K562 (cell line): Measurements from ENCODE around the gene ADAMTS14. TPM values are rescaled to one million over a fixed set of nuclear protein-coding genes. Genes with fewer than 3 reads are reported as not detected.

Source experiments
- ATAC-seq: fragments of 200-7000 bp; cut with Tn5 transposase; 3 replicates; pipeline ENCODE4 v1.9.1; 2020; ENCODE audit warnings: moderate library complexity
- BruUV-seq: library from RNA; stranded (reverse); fragments of 400-500 nt; replicated peaks from 2 replicates; lab custom pipeline; 2021; lab: Mats Ljungman, UMichigan
- CTCF ChIA-PET: fragments of 300-600 bp; formaldehyde crosslinking; extraction: SDS; loops from one replicate; lab custom pipeline; 2021; ENCODE audit warnings: low intra/inter-chr PET ratio; lab: Yijun Ruan, JAX
- POLR2A ChIA-PET: fragments of 300-600, 350-650 bp; sonication (Branson Sonifier 250); formaldehyde crosslinking; extraction: SDS; loops from one replicate; lab custom pipeline; 2021; ENCODE audit warnings: antibody characterized with exemption, inconsistent platforms; lab: Yijun Ruan, JAX
- DNase-seq, 4 experiments: peaks; one replicate each; pipeline versions ENCODE4 v3.0.0 to v3.0.0-alpha.2; 2011 to 2018; ENCODE audit warnings: low spot score in 3 of 4, mixed read lengths in 3 of 4; ENCODE audit errors: extremely low read depth in 1 of 4
- FAIRE-seq: peaks from 2 replicates; lab custom pipeline; 2011; peaks lifted over from hg19 to GRCh38; lab: Jason Lieb, UNC
- H2AFZ ChIP-seq: 2 replicates; pipeline ENCODE4 v1.6.0; 2011; ENCODE audit warnings: low read depth, low read length, control low read depth, inconsistent platforms
- H3K27ac ChIP-seq: fragments of 200-600 bp; 3 replicates; pipeline ENCODE4 v1.8.0; 2011; ENCODE audit warnings: low read depth, mild to moderate bottlenecking, control low read depth, inconsistent platforms, low read length, moderate library complexity, mixed read lengths; ENCODE audit errors: extremely low read depth
- H3K27me3 ChIP-seq, 2 experiments: fragments of 300-600 bp in 1 of 2; 2 replicates in 1 of 2; 3 replicates in 1 of 2; pipeline versions ENCODE4 v1.6.0 to v1.8.0; 2011; ENCODE audit warnings: inconsistent platforms in 2 of 2, low read length in 2 of 2, mild to moderate bottlenecking in 1 of 2, mixed read lengths in 1 of 2, moderate library complexity in 1 of 2; ENCODE audit not compliant: control insufficient read depth in 2 of 2, insufficient read depth in 2 of 2
- H3K36me3 ChIP-seq: fragments of 300-600 bp; 3 replicates; pipeline ENCODE4 v1.8.0; 2011; ENCODE audit warnings: mild to moderate bottlenecking, low read length, inconsistent platforms; ENCODE audit not compliant: control insufficient read depth, insufficient read depth
- H3K4me1 ChIP-seq, 2 experiments: fragments of 200-600 bp in 1 of 2; replicated peaks in 1 of 2; 2 replicates in 1 of 2; 3 replicates in 1 of 2; pipeline versions ENCODE4 v1.5.1 to v1.8.0; 2011; ENCODE audit warnings: inconsistent platforms in 2 of 2, low read length in 2 of 2, mild to moderate bottlenecking in 1 of 2, mixed read lengths in 1 of 2, moderate library complexity in 1 of 2; ENCODE audit not compliant: control insufficient read depth in 2 of 2, insufficient read depth in 2 of 2
- H3K4me2 ChIP-seq: 2 replicates; pipeline ENCODE4 v1.6.1; 2011; ENCODE audit warnings: low read length, control low read depth, inconsistent platforms, mixed read lengths; ENCODE audit not compliant: insufficient read depth
- H3K4me3 ChIP-seq: fragments of 200-600 bp; sonication (generic), shearing (Covaris generic); 2 replicates; pipeline ENCODE4 v1.5.1; 2016; ENCODE audit warnings: control low read depth, inconsistent platforms
- H3K79me2 ChIP-seq: fragments of 200-600 bp; 3 replicates; pipeline ENCODE4 v1.8.0; 2011; ENCODE audit warnings: low read length, inconsistent platforms; ENCODE audit not compliant: control insufficient read depth, insufficient read depth
- H3K9ac ChIP-seq, 2 experiments: 2 replicates each; pipeline versions ENCODE4 v1.6.0 to v1.6.1; 2011; ENCODE audit warnings: low read depth in 2 of 2, low read length in 2 of 2, control low read depth in 1 of 2, inconsistent platforms in 1 of 2, mild to moderate bottlenecking in 1 of 2, mixed read lengths in 1 of 2; ENCODE audit not compliant: insufficient read depth in 1 of 2
- H3K9me1 ChIP-seq: one replicate; pipeline ENCODE4 v1.6.0; 2011; ENCODE audit warnings: inconsistent platforms, mild to moderate bottlenecking, low read length, moderate library complexity; ENCODE audit not compliant: control insufficient read depth, insufficient read depth
- H3K9me3 ChIP-seq: replicated peaks from 2 replicates; pipeline ENCODE4 v1.5.1; 2011; ENCODE audit warnings: low read depth, low read length, inconsistent platforms; ENCODE audit not compliant: control insufficient read depth, insufficient read depth
- H4K20me1 ChIP-seq: replicated peaks from 2 replicates; pipeline ENCODE4 v1.6.1; 2011; ENCODE audit warnings: low read length, inconsistent platforms, mixed read lengths; ENCODE audit not compliant: control insufficient read depth, insufficient read depth
- CREB1 ChIP-seq, 2 experiments: sonication (generic) in 1 of 2; formaldehyde crosslinking in 1 of 2; IDR thresholded peaks; 2 replicates each; pipeline versions ENCODE4 v1.6.1 to v1.8.0; 2012 to 2022; ENCODE audit warnings: inconsistent platforms in 1 of 2, mild to moderate bottlenecking in 1 of 2, missing genetic modification reagents in 1 of 2, moderate library complexity in 1 of 2
- EGR1 ChIP-seq: fragments of 450-650 bp; conservative IDR thresholded peaks from 2 replicates; pipeline ENCODE4 v1.6.1; 2017; ENCODE audit warnings: mild to moderate bottlenecking
- KAT7 ChIP-seq: sonication (generic); formaldehyde crosslinking; IDR thresholded peaks from 2 replicates; pipeline ENCODE4 v1.8.0; 2022; ENCODE audit warnings: missing genetic modification reagents, mild to moderate bottlenecking, borderline replicate concordance
- MAX ChIP-seq: sonication (generic); formaldehyde crosslinking; IDR thresholded peaks from 2 replicates; pipeline ENCODE4 v1.9.0; 2022; ENCODE audit warnings: mild to moderate bottlenecking, missing genetic modification reagents
- MAZ ChIP-seq, 2 experiments: fragments of 450-650 bp in 1 of 2; sonication (generic) in 1 of 2; formaldehyde crosslinking; IDR thresholded peaks in 1 of 2; conservative IDR thresholded peaks in 1 of 2; 2 replicates each; pipeline versions ENCODE4 v1.4.0 to v1.5.0; 2020; ENCODE audit warnings: mild to moderate bottlenecking in 1 of 2, missing genetic modification reagents in 1 of 2
- NFRKB ChIP-seq: fragments of 450-650 bp; IDR thresholded peaks from 2 replicates; pipeline ENCODE4 v1.6.1; 2016; ENCODE audit warnings: low read depth
- POLR2G ChIP-seq: fragments of 200-400 bp; formaldehyde crosslinking; IDR thresholded peaks from 2 replicates; pipeline ENCODE4 v1.6.1; 2017; ENCODE audit warnings: low read depth, mild to moderate bottlenecking, antibody characterized with exemption, low read length, moderate library complexity
- POLR2H ChIP-seq: IDR thresholded peaks from 2 replicates; pipeline ENCODE4 v1.6.1; 2016; ENCODE audit warnings: missing genetic modification characterization, low read depth, mild to moderate bottlenecking, control low read depth, missing compliant biosample characterization, moderate library complexity
- RFX7 ChIP-seq: fragments of 250-450 bp; sonication (Bioruptor Pico); IDR thresholded peaks from 2 replicates; pipeline ENCODE4 v1.5.1; 2021; ENCODE audit warnings: mild to moderate bottlenecking
- SIRT6 ChIP-seq: IDR thresholded peaks from one replicate; pipeline ENCODE4 v1.6.1; 2012; ENCODE audit warnings: low read depth, mild to moderate bottlenecking, control low read depth, inconsistent platforms, low read length, moderate library complexity
- ZNF511 ChIP-seq: sonication (generic); formaldehyde crosslinking; IDR thresholded peaks from 2 replicates; pipeline ENCODE4 v1.8.0; 2022; ENCODE audit warnings: mild to moderate bottlenecking, missing genetic modification reagents
- WGBS: fragments of 100-300 bp; shearing (Covaris generic); methylation state at CpG from one replicate; pipeline ENCODE4 v1.1.6; 2016; ENCODE audit warnings: low coverage, mixed read lengths; ENCODE audit not compliant: insufficient coverage; ENCODE audit errors: missing lambda C conversion rate; 5-methylcytosine and 5-hydroxymethylcytosine counted together
- in situ Hi-C: fragments of 300-500 bp; cut with MboI; formaldehyde crosslinking; loops from 4 replicates; pipeline ENCODE4 v1.15.0; 2018; ENCODE audit warnings: inconsistent platforms, mixed read lengths
- intact Hi-C: fragments of 100-400 bp; cut with micrococcal nuclease; formaldehyde crosslinking; loops from 2 replicates; pipeline ENCODE4 v1.14.2; 2022
- polyA plus RNA-seq, 8 experiments: library from polyadenylated mRNA; depleted of rRNA in 4 of 8; stranded (reverse) in 5 of 8; unstranded in 3 of 8; fragments of >200 nt; fragmentation: Nextera tagmentation in 2 of 8; fragmentation: Illumina TruSeq in 1 of 8; extraction: Ambion mirVana in 2 of 8; extraction: Trizol in 1 of 8; gene quantifications; 2 replicates each; pipeline versions ENCODE4 v1.2.1 to v1.2.3, GENCODE V29; 2011 to 2014; ENCODE audit warnings: inconsistent platforms in 1 of 8, missing spikeins in 1 of 8
- total RNA-seq, 7 experiments: library from RNA; depleted of rRNA in 6 of 7; stranded (reverse); fragments of >200 nt in 6 of 7; fragmentation: Illumina TruSeq in 2 of 7; extraction: Trizol in 2 of 7; gene quantifications; 2 replicates each; pipeline versions ENCODE4 v1.2.1 to v1.2.3, GENCODE V29; 2011 to 2021; ENCODE audit warnings: low replicate concordance in 1 of 7
- TF ChIP-seq, protein P1 (sequence below): fragments of 450-650 bp; formaldehyde crosslinking; IDR thresholded peaks from 2 replicates; pipeline ENCODE4 v1.4.0; 2020; ENCODE audit warnings: mild to moderate bottlenecking, moderate library complexity
- TF ChIP-seq, protein P2 (sequence below): fragments of 450-650 bp; IDR thresholded peaks from 2 replicates; pipeline ENCODE4 v1.6.1; 2017; ENCODE audit warnings: antibody characterized with exemption, mild to moderate bottlenecking

ADAMTS14 gene
- total and polyA plus RNA-seq, 9 of the 15 experiments (the other 6 are each of a cell fraction or from before 2014, with no cell fraction given) = 0.04 to 37.4 (median 15.9) TPM

DNA sequence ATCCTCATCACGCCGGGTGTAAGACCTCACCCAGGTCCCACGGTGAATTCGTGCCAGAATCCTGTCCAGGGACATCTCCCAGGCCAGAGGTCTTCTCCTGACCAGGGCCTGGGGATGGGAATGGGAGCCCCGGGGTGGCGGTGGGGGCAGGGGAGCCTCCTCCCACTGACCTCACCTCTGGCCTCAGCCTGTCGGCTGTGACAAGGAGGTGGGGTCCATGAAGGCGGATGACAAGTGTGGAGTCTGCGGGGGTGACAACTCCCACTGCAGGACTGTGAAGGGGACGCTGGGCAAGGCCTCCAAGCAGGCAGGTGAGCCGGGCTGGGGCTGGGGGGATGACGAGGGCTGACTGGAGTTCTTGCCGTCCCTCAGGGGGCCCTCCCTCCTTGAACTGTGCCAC, 71.6 kb downstream of the ADAMTS14 start:
- no peak overlapping the region for H2AFZ ChIP-seq
- no TSS peak for BruUV-seq
- CTCF ChIA-PET = interaction anchor here (0.7 kb wide), 1 partner anchor 1569 kb away, joined by 3 read pairs; no protein-coding TSS in a partner anchor
- ATAC-seq (peak; percentile 20), DNase-seq (peak; percentile 58 to 77 (median 66)), FAIRE-seq (no peak)
- H4K20me1 ChIP-seq = no peaks in the 10 kb centered on the region
- no peak overlapping the region for H3K4me3 ChIP-seq
- peak overlapping the region; percentile 60 to 79 for H3K9ac ChIP-seq
- H3K9me3 ChIP-seq = no peaks in the 10 kb centered on the region
- peaks cover 41% of the 10 kb centered on the region for H3K79me2 ChIP-seq
- H3K36me3 ChIP-seq = peaks cover 78% of the 10 kb centered on the region
- intact Hi-C loops (no loop called here), in situ Hi-C loops (no loop called here)
- no peaks in the 10 kb centered on the region for H3K27me3 ChIP-seq
- H3K9me1 ChIP-seq = no peaks in the 10 kb centered on the region
- POLR2A ChIA-PET = interaction anchor here (1.1 kb wide), 2 partner anchors 10 to 11 kb away, joined by 3 to 5 read pairs; no protein-coding TSS in a partner anchor
- H3K4me1 ChIP-seq = peaks cover 51 to 57% of the 10 kb centered on the region in 2 experiments
- peak overlapping the region; percentile 16; the same call in 1 of the 2 replicates for H3K4me2 ChIP-seq
- peak overlapping the region; percentile 75 for H3K27ac ChIP-seq
- 53% methylated on average over 9 of the region's 13 CpGs for WGBS
- peak; percentile 62 for TF ChIP-seq EGR1
- 0 out of 4 replicates have a peak, but pooled peaks of 1 of the 2 experiments have one; percentile 1 for TF ChIP-seq MAZ (CRISPR knock-in tag; conservative IDR thresholded peaks at IDR 0.05 in 1 of 2, IDR thresholded peaks at IDR 0.05 in 1 of 2)
- TF ChIP-seq SIRT6 = no peak
- no peak for TF ChIP-seq RFX7
- TF ChIP-seq, protein P1, sequence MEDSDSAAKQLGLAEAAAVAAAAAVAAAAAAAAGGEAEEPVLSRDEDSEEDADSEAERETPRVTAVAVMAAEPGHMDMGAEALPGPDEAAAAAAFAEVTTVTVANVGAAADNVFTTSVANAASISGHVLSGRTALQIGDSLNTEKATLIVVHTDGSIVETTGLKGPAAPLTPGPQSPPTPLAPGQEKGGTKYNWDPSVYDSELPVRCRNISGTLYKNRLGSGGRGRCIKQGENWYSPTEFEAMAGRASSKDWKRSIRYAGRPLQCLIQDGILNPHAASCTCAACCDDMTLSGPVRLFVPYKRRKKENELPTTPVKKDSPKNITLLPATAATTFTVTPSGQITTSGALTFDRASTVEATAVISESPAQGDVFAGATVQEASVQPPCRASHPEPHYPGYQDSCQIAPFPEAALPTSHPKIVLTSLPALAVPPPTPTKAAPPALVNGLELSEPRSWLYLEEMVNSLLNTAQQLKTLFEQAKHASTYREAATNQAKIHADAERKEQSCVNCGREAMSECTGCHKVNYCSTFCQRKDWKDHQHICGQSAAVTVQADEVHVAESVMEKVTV = no peak
- TF ChIP-seq POLR2H (tag) = no peak
- TF ChIP-seq, protein P2, sequence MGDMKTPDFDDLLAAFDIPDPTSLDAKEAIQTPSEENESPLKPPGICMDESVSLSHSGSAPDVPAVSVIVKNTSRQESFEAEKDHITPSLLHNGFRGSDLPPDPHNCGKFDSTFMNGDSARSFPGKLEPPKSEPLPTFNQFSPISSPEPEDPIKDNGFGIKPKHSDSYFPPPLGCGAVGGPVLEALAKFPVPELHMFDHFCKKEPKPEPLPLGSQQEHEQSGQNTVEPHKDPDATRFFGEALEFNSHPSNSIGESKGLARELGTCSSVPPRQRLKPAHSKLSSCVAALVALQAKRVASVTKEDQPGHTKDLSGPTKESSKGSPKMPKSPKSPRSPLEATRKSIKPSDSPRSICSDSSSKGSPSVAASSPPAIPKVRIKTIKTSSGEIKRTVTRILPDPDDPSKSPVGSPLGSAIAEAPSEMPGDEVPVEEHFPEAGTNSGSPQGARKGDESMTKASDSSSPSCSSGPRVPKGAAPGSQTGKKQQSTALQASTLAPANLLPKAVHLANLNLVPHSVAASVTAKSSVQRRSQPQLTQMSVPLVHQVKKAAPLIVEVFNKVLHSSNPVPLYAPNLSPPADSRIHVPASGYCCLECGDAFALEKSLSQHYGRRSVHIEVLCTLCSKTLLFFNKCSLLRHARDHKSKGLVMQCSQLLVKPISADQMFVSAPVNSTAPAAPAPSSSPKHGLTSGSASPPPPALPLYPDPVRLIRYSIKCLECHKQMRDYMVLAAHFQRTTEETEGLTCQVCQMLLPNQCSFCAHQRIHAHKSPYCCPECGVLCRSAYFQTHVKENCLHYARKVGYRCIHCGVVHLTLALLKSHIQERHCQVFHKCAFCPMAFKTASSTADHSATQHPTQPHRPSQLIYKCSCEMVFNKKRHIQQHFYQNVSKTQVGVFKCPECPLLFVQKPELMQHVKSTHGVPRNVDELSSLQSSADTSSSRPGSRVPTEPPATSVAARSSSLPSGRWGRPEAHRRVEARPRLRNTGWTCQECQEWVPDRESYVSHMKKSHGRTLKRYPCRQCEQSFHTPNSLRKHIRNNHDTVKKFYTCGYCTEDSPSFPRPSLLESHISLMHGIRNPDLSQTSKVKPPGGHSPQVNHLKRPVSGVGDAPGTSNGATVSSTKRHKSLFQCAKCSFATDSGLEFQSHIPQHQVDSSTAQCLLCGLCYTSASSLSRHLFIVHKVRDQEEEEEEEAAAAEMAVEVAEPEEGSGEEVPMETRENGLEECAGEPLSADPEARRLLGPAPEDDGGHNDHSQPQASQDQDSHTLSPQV = no peak
- no peak for TF ChIP-seq MAX (CRISPR knock-in tag)
- peak; percentile 49; the same call in 1 of the 2 replicates for TF ChIP-seq POLR2G
- 0 out of 2 replicates have a peak, but pooled peaks have one; percentile 31 for TF ChIP-seq ZNF511 (CRISPR knock-in tag)
- TF ChIP-seq KAT7 (CRISPR knock-in tag) = peak; percentile 90
- TF ChIP-seq CREB1 (IDR thresholded peaks at IDR 0.05) = no peak
- 0 out of 2 replicates have a peak, but pooled peaks have one; percentile 27 for TF ChIP-seq CREB1 (CRISPR knock-in tag; IDR thresholded peaks at IDR 0.05)
- TF ChIP-seq NFRKB = peak; percentile 14; the same call in 1 of the 2 replicates
